Lung (tissue), 12 donors: Measurements from ENCODE around the gene SLC29A2. TPM values are rescaled to one million over a fixed set of nuclear protein-coding genes. Genes with fewer than 3 reads are reported as not detected.
A peak's percentile ranks its signal among the peaks of the same experiment; 100 is the strongest.

Experiments
- ATAC-seq: fragments of 200-7000 bp; cut with Tn5 transposase; one replicate; pipeline ENCODE4 v1.9.1; 2020; ENCODE audit warnings: moderate number of reproducible peaks; ENCODE audit not compliant: insufficient read depth, low FRiP score
- DNase-seq, 3 donors: peaks; one replicate each; pipeline ENCODE4 v3.0.0-alpha.2; 2013 to 2017
- H3K27ac ChIP-seq, 2 donors: one replicate each; pipeline ENCODE4 v1.5.1; 2013; ENCODE audit warnings: mild to moderate bottlenecking in 2 of 2, moderate library complexity in 2 of 2, control low read depth in 1 of 2, inconsistent platforms in 1 of 2, low read depth in 1 of 2, low read length in 1 of 2
- H3K27me3 ChIP-seq, 3 donors: one replicate each; pipeline ENCODE4 v1.5.1; 2013; ENCODE audit warnings: low read length in 2 of 3; ENCODE audit not compliant: control insufficient read depth in 3 of 3, insufficient read depth in 3 of 3
- H3K36me3 ChIP-seq, 4 donors: one replicate each; pipeline ENCODE4 v1.5.1; 2013; ENCODE audit warnings: low read length in 4 of 4, mild to moderate bottlenecking in 1 of 4, moderate library complexity in 1 of 4; ENCODE audit not compliant: control insufficient read depth in 4 of 4, insufficient read depth in 4 of 4
- H3K4me1 ChIP-seq, 5 donors: one replicate each; pipeline ENCODE4 v1.5.1; 2013; ENCODE audit warnings: low read length in 5 of 5, mild to moderate bottlenecking in 2 of 5, moderate library complexity in 1 of 5; ENCODE audit not compliant: control insufficient read depth in 5 of 5, insufficient read depth in 5 of 5
- H3K4me3 ChIP-seq: one replicate; pipeline ENCODE4 v1.5.1; 2013; ENCODE audit warnings: mild to moderate bottlenecking, control low read depth, moderate library complexity
- H3K9ac ChIP-seq, 2 donors: one replicate each; pipeline ENCODE4 v1.5.1; 2013; ENCODE audit warnings: low read length in 2 of 2, control low read depth in 1 of 2; ENCODE audit not compliant: insufficient read depth in 1 of 2
- H3K9me3 ChIP-seq, 4 donors: one replicate each; pipeline ENCODE4 v1.5.1; 2013; ENCODE audit warnings: low read length in 3 of 4, mild to moderate bottlenecking in 1 of 4, moderate library complexity in 1 of 4; ENCODE audit not compliant: control insufficient read depth in 4 of 4, insufficient read depth in 3 of 4
- WGBS, 2 donors: extraction: QIAGEN DNeasy Blood & Tissue Kit; methylation state at CpG; one replicate each; pipeline ENCODE4 v1.1.7; 2013; 5-methylcytosine and 5-hydroxymethylcytosine counted together
- polyA plus RNA-seq, 2 donors: library from polyadenylated mRNA; stranded (reverse); fragments of 200-250 nt; gene quantifications; one replicate each; pipeline ENCODE4 v1.2.1, GENCODE V29; 2013
- total RNA-seq, 2 donors: library from RNA; depleted of rRNA in 1 of 2; stranded (reverse); fragments of >200 nt in 1 of 2; gene quantifications; one replicate each; pipeline ENCODE4 v1.2.1, GENCODE V29; 2014 to 2021
- TF ChIP-seq, protein P1 (sequence below): IDR thresholded peaks from 2 replicates; pipeline ENCODE4 v1.5.1; 2012; ENCODE audit warnings: mild to moderate bottlenecking; ENCODE audit errors: control extremely low read depth, extremely low read depth
- donor health status: control.
- donor health status: control.
- donor health status: Bipolar disorder and iron deficiency.
- donor health status: healthy.
- donor health status: DM: yes; HTN: yes; CAD: no.

SLC29A2 gene
- total and polyA plus RNA-seq, 4 donors = 6.5 to 19.4 (median 13.7) TPM

DNA sequence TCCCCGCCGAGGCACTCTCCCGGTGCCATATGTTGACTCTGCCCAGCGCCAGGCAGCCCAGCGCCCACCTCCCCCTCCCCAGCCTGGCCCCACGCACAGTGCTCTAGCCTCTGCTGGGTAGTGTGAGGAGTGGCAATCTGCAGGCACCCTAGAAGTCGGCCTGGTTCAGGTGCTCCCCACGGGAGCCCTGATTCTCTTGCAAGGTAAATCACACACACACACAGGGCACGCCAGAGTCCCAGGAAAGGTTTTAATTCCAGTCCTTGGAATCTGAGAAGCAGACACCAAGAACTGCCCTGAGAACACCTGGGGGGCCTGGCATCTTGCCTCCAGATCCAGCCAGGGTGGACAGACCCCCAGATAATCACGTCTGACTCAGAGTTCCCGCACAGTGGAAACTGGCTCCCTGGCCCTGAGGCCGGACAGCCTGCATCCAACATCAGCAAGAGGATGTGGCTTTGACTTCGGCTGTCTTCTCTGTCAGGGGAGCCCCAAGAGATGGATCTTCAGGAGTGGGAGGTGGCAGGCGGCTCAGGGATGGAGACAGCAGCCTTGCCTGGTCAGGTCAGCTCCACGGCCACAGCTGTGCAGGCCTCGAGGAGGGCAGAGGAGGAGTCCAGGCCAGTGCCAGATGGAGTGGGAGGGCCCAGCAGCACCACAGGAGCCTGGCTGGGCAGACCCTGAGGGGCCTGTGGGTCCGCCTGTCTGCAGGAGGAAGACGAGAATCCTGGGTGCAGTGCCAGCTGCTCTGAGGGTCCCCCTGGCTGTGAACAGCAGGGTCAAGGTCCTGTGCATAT lies 34.3 kb downstream of the SLC29A2 start:
- Histone ChIP-seq H3K27me3 (no peaks in the 10 kb centered on the region), H3K4me1 (peaks cover 0 to 21% (median 10%) of the 10 kb centered on the region in 5 donors), H3K4me3 (no peak overlapping the region), H3K36me3 (peaks cover 0 to 61% (median 14%) of the 10 kb centered on the region in 4 donors), H3K9me3 (peaks cover 0 to under 1% (median 0%) of the 10 kb centered on the region in 4 donors), H3K9ac (no peak overlapping the region), H3K27ac (peak overlapping the region in 1 of 2 donors; percentile 91)
- TF ChIP-seq, protein P1, sequence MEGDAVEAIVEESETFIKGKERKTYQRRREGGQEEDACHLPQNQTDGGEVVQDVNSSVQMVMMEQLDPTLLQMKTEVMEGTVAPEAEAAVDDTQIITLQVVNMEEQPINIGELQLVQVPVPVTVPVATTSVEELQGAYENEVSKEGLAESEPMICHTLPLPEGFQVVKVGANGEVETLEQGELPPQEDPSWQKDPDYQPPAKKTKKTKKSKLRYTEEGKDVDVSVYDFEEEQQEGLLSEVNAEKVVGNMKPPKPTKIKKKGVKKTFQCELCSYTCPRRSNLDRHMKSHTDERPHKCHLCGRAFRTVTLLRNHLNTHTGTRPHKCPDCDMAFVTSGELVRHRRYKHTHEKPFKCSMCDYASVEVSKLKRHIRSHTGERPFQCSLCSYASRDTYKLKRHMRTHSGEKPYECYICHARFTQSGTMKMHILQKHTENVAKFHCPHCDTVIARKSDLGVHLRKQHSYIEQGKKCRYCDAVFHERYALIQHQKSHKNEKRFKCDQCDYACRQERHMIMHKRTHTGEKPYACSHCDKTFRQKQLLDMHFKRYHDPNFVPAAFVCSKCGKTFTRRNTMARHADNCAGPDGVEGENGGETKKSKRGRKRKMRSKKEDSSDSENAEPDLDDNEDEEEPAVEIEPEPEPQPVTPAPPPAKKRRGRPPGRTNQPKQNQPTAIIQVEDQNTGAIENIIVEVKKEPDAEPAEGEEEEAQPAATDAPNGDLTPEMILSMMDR = no peak
- DNase-seq (no peak), ATAC-seq (no peak)
- 73 to 82% methylated on average over 16 to 18 of the region's 18 CpGs for WGBS, 2 donors

DNA sequence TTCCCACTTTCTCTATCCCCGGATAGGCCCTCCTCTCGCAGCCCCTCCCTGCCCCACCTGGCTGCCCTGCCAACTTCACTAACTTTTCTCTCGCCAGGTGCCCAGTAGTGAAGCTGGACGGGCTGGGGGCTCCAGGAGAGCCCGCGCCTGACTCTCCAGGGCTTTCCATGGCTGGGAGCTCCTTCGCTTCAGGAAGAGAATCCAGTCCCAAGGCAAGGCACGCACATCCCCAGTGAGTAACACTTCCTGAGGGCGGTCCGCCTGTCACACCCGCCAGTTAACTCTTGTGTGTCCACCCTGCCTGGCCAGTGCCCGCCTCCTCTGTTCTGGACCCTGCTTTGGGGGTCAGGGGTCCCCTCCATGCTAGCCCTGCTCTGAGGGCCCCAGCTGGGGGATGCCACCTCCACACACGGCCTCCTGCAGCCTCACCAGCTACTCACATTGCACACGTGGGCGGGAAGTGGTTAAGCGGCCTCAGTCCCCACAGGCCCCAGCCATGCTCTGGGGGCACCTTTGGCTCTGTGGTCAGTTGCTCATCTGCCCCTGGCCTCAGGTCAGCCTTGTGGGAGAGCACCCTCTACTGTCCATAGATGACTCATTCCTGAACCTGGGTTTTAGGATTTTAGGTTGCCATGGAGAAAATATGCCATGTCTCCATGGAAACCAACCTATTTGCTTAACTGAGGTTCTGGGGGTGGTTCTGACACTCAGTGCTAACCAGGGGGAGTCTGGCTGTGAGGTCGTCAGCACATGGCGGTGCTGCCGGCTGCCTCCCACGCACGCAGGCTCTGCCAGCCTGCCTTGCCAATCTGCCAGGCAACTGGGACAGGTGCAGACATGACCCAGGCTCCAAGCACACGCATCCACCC lies 35.1 kb downstream of the SLC29A2 start, which contains the start of gene RIN1:
Gene RIN1 (minus strand): TSS at position 201 of the 869 bp plus-strand sequence. CDS start 32 bp downstream, at position 169.
- peaks cover 0 to 1% (median 0%) of the 10 kb centered on the region in 4 donors for H3K9me3 ChIP-seq
- peak; percentile 64 to 75 (median 68) for DNase-seq
- H3K27ac ChIP-seq = peak within 1 kb of the TSS; percentile 58 to 91
- H3K9ac ChIP-seq = peak within 1 kb of the TSS in 1 of 2 donors; percentile 37
- TF ChIP-seq, protein P1 = no peak
- ATAC-seq = peak; percentile 72
- peaks cover 0 to 61% (median 9%) of the 10 kb centered on the region in 4 donors for H3K36me3 ChIP-seq
- peak within 1 kb of the TSS; percentile 63 for H3K4me3 ChIP-seq
- H3K27me3 ChIP-seq = no peaks in the 10 kb centered on the region
- whole genome bisulfite sequencing, 2 donors = 18 to 22% methylated on average over 22 of the region's 22 CpGs
- H3K4me1 ChIP-seq = peaks cover 0 to 21% (median 10%) of the 10 kb centered on the region in 5 donors

DNA sequence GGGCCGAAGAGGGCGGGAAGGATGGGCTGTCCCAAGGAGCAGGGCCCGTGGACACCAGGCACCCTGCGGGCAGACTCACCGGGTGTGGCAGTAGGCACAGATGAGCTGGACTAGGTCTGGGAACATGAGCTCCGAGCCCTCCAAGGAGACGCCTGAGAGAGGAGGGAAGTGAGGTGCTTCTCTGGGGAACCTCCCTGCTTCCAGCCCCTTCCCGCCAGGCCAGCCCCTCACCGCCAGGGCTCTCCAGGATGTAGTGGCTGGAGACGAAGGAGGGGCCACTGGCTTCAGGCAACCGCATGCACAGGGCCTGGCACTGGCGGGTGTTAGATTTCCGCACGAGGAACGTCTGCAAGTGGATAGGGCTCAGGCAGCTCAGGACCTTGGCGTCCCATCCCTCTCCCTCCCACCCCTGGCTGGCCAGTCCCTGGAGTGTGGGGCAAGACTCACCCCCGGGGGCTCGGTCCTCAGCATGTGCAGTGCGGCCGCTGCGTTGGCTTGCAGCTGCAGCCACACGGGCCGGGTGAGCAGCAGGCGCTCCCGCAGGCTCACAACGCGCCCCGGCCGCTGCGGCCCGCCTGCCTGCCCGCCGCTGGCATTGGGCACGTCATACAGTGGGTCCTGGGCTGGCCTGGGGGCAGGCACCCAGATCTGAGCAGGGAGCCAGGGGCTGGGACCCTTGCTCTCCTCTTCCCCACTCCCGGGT lies 35.9 kb downstream of the SLC29A2 start:
- ATAC-seq = peak; percentile 23
- Histone ChIP-seq H3K36me3 (peaks cover 0 to 53% (median 6%) of the 10 kb centered on the region in 4 donors), H3K27me3 (no peaks in the 10 kb centered on the region), H3K9me3 (peaks cover 0 to 1% (median 0%) of the 10 kb centered on the region in 4 donors), H3K9ac (peak overlapping the region in 1 of 2 donors; percentile 37), H3K4me3 (peak overlapping the region; percentile 63), H3K27ac (peak overlapping the region; percentile 58 to 91), H3K4me1 (peaks cover 0 to 21% (median 10%) of the 10 kb centered on the region in 5 donors)
- peak in 2 of 3 donors; percentile 40 to 46 for DNase-seq
- TF ChIP-seq, protein P1 = no peak
- 10 to 13% methylated on average over 33 to 35 of the region's 35 CpGs for WGBS, 2 donors
